ENCODE measurements around the gene GCKR. TPM values are rescaled to one million over a fixed set of nuclear protein-coding genes. Genes with fewer than 3 reads are reported as not detected.

GCKR gene
- total and polyA plus RNA-seq, 2 of the 13 experiments (the other 11 are each of a cell fraction or from before 2014, with no cell fraction given) = 15.2 to 48.3 TPM

DNA sequence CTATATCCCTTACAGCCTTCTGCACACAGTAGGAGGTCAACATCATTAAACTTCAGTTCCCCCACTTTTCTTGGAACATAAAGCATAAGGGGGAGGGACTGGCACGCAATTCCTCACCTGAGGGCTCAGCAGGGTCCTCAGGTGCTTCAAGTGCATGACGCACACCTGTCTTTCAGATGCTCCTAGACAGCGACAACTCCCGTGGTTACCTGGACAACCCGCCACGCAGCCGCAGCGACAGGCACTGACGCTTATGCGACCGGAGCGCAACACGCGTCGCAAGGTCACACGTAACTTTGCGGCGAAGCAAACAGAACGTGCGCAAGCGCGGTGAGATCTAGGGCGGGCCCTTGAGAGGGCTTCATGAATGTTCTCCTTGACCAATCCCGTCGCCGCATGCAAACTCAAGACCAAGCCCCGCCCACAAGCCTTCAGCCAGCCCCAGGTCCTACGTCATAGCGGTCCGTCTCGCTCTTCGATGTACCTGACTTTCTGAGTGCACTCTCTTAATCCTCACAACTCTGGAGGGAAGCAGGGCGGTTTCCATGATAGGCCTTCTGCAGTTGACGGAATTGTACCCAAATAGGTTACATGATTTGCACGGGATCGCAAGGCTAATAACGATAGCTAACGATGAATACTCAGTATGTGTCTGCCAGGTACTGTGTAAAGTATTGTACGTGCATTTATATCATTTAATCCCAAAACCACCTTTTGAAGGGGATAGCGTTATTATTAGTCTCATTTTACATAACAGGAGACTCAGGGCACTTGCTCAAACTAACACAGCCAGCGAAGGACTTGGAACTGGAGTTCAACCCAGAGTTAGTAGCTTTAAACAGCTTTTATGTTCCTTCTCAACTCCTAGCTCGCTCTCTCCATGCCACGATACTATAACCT lies 6.9 kb upstream of the GCKR start, which contains the start of gene IFT172 (continued):
- TF ChIP-seq, protein P1, sequence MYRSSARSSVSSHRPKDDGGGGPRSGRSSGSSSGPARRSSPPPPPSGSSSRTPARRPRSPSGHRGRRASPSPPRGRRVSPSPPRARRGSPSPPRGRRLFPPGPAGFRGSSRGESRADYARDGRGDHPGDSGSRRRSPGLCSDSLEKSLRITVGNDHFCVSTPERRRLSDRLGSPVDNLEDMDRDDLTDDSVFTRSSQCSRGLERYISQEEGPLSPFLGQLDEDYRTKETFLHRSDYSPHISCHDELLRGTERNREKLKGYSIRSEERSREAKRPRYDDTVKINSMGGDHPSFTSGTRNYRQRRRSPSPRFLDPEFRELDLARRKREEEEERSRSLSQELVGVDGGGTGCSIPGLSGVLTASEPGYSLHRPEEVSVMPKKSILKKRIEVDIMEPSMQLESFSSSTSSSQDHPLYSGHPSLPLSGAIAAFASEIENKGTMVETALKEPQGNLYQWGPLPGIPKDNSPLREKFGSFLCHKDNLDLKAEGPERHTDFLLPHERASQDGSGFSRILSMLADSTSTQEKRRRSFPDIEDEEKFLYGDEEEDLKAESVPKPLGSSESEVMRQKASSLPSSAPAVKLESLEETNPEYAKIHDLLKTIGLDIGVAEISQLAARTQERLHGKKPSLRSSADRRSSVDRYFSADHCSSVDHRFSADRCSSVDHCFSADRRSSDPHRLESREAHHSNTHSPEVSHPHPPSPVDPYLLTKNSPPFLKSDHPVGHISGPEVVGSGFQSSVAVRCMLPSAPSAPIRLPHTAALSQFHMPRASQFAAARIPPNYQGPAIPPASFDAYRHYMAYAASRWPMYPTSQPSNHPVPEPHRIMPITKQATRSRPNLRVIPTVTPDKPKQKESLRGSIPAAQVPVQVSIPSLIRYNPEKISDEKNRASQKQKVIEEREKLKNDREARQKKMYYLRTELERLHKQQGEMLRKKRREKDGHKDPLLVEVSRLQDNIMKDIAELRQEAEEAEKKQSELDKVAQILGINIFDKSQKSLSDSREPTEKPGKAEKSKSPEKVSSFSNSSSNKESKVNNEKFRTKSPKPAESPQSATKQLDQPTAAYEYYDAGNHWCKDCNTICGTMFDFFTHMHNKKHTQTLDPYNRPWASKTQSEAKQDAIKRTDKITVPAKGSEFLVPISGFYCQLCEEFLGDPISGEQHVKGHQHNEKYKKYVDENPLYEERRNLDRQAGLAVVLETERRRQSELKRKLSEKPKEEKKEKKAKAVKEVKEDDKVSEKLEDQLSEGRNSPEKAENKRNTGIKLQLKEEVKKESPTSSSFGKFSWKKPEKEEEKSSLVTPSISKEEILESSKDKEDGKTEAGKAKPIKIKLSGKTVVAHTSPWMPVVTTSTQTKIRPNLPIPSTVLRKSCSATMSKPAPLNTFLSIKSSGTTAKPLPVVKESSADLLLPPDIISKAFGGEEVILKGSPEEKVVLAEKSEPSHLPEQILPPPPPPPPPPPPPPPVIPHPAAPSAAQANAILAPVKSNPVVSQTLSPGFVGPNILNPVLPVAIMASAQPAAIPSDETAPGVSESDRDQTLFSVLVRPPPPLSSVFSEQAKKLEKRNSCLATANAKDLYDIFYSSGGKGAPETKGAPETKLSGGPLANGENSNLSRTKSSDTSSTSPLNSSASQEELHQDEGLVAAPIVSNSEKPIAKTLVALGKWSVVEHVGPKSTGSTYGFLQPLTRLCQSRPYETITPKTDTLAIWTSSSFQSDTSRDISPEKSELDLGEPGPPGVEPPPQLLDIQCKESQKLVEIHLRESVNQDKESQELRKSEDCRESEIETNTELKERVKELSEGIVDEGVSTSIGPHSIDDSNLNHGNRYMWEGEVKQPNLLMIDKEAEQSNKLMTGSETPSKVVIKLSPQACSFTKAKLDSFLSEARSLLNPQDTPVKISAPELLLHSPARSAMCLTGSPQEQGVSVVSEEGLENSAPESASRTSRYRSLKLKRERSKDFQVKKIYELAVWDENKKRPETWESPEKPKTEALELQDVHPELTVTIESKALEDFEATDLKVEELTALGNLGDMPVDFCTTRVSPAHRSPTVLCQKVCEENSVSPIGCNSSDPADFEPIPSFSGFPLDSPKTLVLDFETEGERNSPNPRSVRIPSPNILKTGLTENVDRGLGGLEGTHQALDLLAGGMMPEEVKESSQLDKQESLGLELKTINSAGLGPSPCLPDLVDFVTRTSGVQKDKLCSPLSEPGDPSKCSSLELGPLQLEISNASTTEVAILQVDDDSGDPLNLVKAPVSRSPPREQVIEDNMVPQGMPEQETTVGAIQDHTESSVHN (CRISPR knock-in tag; IDR thresholded peaks at IDR 0.05) = peak; percentile 78; the same call in 1 of the 2 replicates
- peak; percentile 89 for TF ChIP-seq ZMYM4 (CRISPR knock-in tag; IDR thresholded peaks at IDR 0.05)
- no peak for TF ChIP-seq ZNF543 (CRISPR knock-in tag; IDR thresholded peaks at IDR 0.05)
- TF ChIP-seq SMAD1 (CRISPR knock-in tag; IDR thresholded peaks at IDR 0.05; ENCODE audit: borderline replicate concordance, low read depth) = 0 out of 2 replicates have a peak, but pooled peaks have one; percentile 40
- TF ChIP-seq RBM39 (IDR thresholded peaks at IDR 0.05; ENCODE audit: low read depth, low read length, poor library complexity, severe bottlenecking) = no peak
- 0 out of 2 replicates have a peak, but pooled peaks have one; percentile 63 for TF ChIP-seq ZIK1 (CRISPR knock-in tag; IDR thresholded peaks at IDR 0.05; ENCODE audit: borderline replicate concordance, low read depth)
- TF ChIP-seq MAFK (conservative IDR thresholded peaks at IDR 0.05 in 1 of 2, IDR thresholded peaks at IDR 0.05 in 1 of 2; ENCODE audit: low read length in 2 of 2) = no peak
- TF ChIP-seq DPF2 (CRISPR knock-in tag; IDR thresholded peaks at IDR 0.05; ENCODE audit: borderline replicate concordance, low read depth) = no peak
- TF ChIP-seq, protein P2, sequence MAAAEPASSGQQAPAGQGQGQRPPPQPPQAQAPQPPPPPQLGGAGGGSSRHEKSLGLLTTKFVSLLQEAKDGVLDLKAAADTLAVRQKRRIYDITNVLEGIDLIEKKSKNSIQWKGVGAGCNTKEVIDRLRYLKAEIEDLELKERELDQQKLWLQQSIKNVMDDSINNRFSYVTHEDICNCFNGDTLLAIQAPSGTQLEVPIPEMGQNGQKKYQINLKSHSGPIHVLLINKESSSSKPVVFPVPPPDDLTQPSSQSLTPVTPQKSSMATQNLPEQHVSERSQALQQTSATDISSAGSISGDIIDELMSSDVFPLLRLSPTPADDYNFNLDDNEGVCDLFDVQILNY (CRISPR knock-in tag; conservative IDR thresholded peaks at IDR 0.05) = no peak
- TF ChIP-seq ZSCAN25 (CRISPR knock-in tag; IDR thresholded peaks at IDR 0.05) = peak; percentile 44; the same call in 1 of the 2 replicates
- TF ChIP-seq, protein P3, sequence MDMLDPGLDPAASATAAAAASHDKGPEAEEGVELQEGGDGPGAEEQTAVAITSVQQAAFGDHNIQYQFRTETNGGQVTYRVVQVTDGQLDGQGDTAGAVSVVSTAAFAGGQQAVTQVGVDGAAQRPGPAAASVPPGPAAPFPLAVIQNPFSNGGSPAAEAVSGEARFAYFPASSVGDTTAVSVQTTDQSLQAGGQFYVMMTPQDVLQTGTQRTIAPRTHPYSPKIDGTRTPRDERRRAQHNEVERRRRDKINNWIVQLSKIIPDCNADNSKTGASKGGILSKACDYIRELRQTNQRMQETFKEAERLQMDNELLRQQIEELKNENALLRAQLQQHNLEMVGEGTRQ (IDR thresholded peaks at IDR 0.05; ENCODE audit: low read depth, low read length) = 0 out of 2 replicates have a peak, but pooled peaks have one; percentile 3
- TF ChIP-seq, protein P3 (CRISPR knock-in tag; IDR thresholded peaks at IDR 0.05; ENCODE audit: borderline replicate concordance) = no peak; the same call in 1 of the 2 replicates
- no peak for TF ChIP-seq HNF4A (CRISPR knock-in tag; IDR thresholded peaks at IDR 0.05)
- no peak for TF ChIP-seq ZNF484 (CRISPR knock-in tag; IDR thresholded peaks at IDR 0.05; ENCODE audit: borderline replicate concordance, low read depth)
- peak; percentile 73 for TF ChIP-seq CEBPG (CRISPR knock-in tag; IDR thresholded peaks at IDR 0.05)
- TF ChIP-seq ZNF749 (CRISPR knock-in tag; IDR thresholded peaks at IDR 0.05; ENCODE audit: borderline replicate concordance) = no peak
- no peak for TF ChIP-seq ZNF432 (CRISPR knock-in tag; IDR thresholded peaks at IDR 0.05; ENCODE audit: borderline replicate concordance)

Data from HepG2 (cell line).